Superior temporal gyrus (tissue), 1 donor: ENCODE data around the gene MRGPRX2.

Experiments
- DNase-seq: peaks from one replicate; pipeline ENCODE4 v3.0.0-alpha.2; 2016; ENCODE audit errors: extremely low spot score

Gene MRGPRX2

GRCh38 chr11:19075636-19076035 lies 15.1 kb upstream of the MRGPRX2 start:
- no peak for DNase-seq

- DNase-seq = no peak
These were observed 13.2 kb upstream of the MRGPRX2 start for GRCh38 chr11:19073454-19074415.

- no peak for DNase-seq
These were observed 11.9 kb upstream of the MRGPRX2 start for GRCh38 chr11:19072464-19072863.

GRCh38 chr11:19071255-19071654 lies 10.7 kb upstream of the MRGPRX2 start:
- DNase-seq = peak; percentile 85

GRCh38 chr11:19059833-19060232 lies 684 bp downstream of the MRGPRX2 start:
- DNase-seq = no peak

- no peak for DNase-seq
These were observed 4.6 kb downstream of the MRGPRX2 start for GRCh38 chr11:19055905-19056304.

GRCh38 chr11:19055016-19055415 lies 5.5 kb downstream of the MRGPRX2 start:
- DNase-seq = no peak

- no peak for DNase-seq
These were observed 6.6 kb downstream of the MRGPRX2 start for GRCh38 chr11:19053909-19054308.

GRCh38 chr11:19050281-19050680 lies 10.2 kb downstream of the MRGPRX2 start:
- no peak for DNase-seq

GRCh38 chr11:19049351-19049750 lies 11.2 kb downstream of the MRGPRX2 start:
- no peak for DNase-seq

GRCh38 chr11:19040051-19040450 lies 20.5 kb downstream of the MRGPRX2 start:
- no peak for DNase-seq

GRCh38 chr11:19039409-19039808 lies 21.1 kb downstream of the MRGPRX2 start:
- DNase-seq = no peak

- no peak for DNase-seq
These were observed 27.5 kb downstream of the MRGPRX2 start for GRCh38 chr11:19032990-19033389.

GRCh38 chr11:19027829-19028595 lies 32.5 kb downstream of the MRGPRX2 start:
- no peak for DNase-seq

GRCh38 chr11:19026862-19027261 lies 33.7 kb downstream of the MRGPRX2 start:
- no peak for DNase-seq

GRCh38 chr11:19025481-19026406 lies 34.8 kb downstream of the MRGPRX2 start:
- DNase-seq = no peak

GRCh38 chr11:19020831-19021230 lies 39.7 kb downstream of the MRGPRX2 start:
- no peak for DNase-seq

- DNase-seq = no peak
These were observed 41.6 kb downstream of the MRGPRX2 start for GRCh38 chr11:19018901-19019300.

GRCh38 chr11:19013181-19013857 lies 47.2 kb downstream of the MRGPRX2 start:
- DNase-seq = no peak

- no peak for DNase-seq
These were observed 47.9 kb downstream of the MRGPRX2 start for GRCh38 chr11:19012636-19013035.
